GM19438 (cell line): ENCODE measurements around the gene ARHGAP4.

Experiments used
- ATAC-seq: cut with Tn5 transposase; IDR thresholded peaks from one replicate; pipeline ENCODE4 v1.9.1; 2021; ENCODE audit warnings: low read depth; ENCODE audit not compliant: unreplicated experiment

Gene ARHGAP4

GRCh38 chrX:153947009-153947769 is 21.1 kb upstream of the ARHGAP4 start:
- no peak for ATAC-seq

- ATAC-seq, result no peak
Observed at GRCh38 chrX:153945956-153946943, 20.2 kb upstream of the ARHGAP4 start.

GRCh38 chrX:153944800-153945150 is 18.7 kb upstream of the ARHGAP4 start:
- ATAC-seq, result no peak

- ATAC-seq, result no peak
Observed at GRCh38 chrX:153944140-153944799, 18.2 kb upstream of the ARHGAP4 start, which contains the start of gene RENBP. Gene RENBP (minus strand): TSS chrX:153944643. CDS start chrX:153944610, 33 bp downstream.

GRCh38 chrX:153941336-153942252 is 15.5 kb upstream of the ARHGAP4 start:
- no peak for ATAC-seq

- ATAC-seq, result no peak
Observed at GRCh38 chrX:153939573-153939972, 13.5 kb upstream of the ARHGAP4 start.

GRCh38 chrX:153938226-153938786 is 12.2 kb upstream of the ARHGAP4 start:
- no peak for ATAC-seq

GRCh38 chrX:153937056-153937455 is 11.0 kb upstream of the ARHGAP4 start:
- no peak for ATAC-seq

GRCh38 chrX:153935326-153935851 is 9.3 kb upstream of the ARHGAP4 start:
- peak; percentile 13 for ATAC-seq

- peak; percentile 90 for ATAC-seq
Observed at GRCh38 chrX:153934762-153935325, 8.8 kb upstream of the ARHGAP4 start, which contains the start of gene NAA10. Gene NAA10 (minus strand): TSS chrX:153935037. CDS start chrX:153934904, 133 bp downstream.

- peak; percentile 4 for ATAC-seq
Observed at GRCh38 chrX:153934148-153934761, 8.2 kb upstream of the ARHGAP4 start.

- ATAC-seq, result no peak
Observed at GRCh38 chrX:153933748-153934147, 7.7 kb upstream of the ARHGAP4 start.

GRCh38 chrX:153932220-153932915 is 6.3 kb upstream of the ARHGAP4 start:
- ATAC-seq, result no peak

GRCh38 chrX:153931748-153932147 is 5.7 kb upstream of the ARHGAP4 start:
- ATAC-seq, result no peak

- no peak for ATAC-seq
Observed at GRCh38 chrX:153931151-153931550, 5.1 kb upstream of the ARHGAP4 start.

- ATAC-seq, result no peak
Observed at GRCh38 chrX:153930011-153930910, 4.2 kb upstream of the ARHGAP4 start.

GRCh38 chrX:153929576-153929975 is 3.5 kb upstream of the ARHGAP4 start:
- no peak for ATAC-seq
